Astrocyte (in vitro differentiated cells and primary cell): ENCODE results near the gene FCN1.

Source experiments
- EZH2 ChIP-seq: IDR thresholded peaks from 2 replicates; pipeline ENCODE4 v1.6.1; 2012; ENCODE audit warnings: mild to moderate bottlenecking, low read length, inconsistent platforms; ENCODE audit not compliant: insufficient read depth
- TF ChIP-seq, protein P1 (sequence below): IDR thresholded peaks from 2 replicates; pipeline ENCODE4 v1.5.1; 2011; ENCODE audit warnings: low read depth, mild to moderate bottlenecking, inconsistent platforms, low read length, moderate library complexity; ENCODE audit not compliant: insufficient read depth

GRCh38 chr9:134937164-134937555, 19.4 kb upstream of the FCN1 start:
- TF ChIP-seq, protein P1, sequence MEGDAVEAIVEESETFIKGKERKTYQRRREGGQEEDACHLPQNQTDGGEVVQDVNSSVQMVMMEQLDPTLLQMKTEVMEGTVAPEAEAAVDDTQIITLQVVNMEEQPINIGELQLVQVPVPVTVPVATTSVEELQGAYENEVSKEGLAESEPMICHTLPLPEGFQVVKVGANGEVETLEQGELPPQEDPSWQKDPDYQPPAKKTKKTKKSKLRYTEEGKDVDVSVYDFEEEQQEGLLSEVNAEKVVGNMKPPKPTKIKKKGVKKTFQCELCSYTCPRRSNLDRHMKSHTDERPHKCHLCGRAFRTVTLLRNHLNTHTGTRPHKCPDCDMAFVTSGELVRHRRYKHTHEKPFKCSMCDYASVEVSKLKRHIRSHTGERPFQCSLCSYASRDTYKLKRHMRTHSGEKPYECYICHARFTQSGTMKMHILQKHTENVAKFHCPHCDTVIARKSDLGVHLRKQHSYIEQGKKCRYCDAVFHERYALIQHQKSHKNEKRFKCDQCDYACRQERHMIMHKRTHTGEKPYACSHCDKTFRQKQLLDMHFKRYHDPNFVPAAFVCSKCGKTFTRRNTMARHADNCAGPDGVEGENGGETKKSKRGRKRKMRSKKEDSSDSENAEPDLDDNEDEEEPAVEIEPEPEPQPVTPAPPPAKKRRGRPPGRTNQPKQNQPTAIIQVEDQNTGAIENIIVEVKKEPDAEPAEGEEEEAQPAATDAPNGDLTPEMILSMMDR, result no peak
- no peak for TF ChIP-seq EZH2
